ENCODE data around the gene ZBTB22.
A peak's percentile ranks its signal among the peaks of the same experiment; 100 is the strongest.
"Not testable (repeated sequence)": the region's sequence is repeated elsewhere in the genome, so short reads cannot be mapped to it uniquely, and the experiment has no call there.

ZBTB22 gene, protein sequence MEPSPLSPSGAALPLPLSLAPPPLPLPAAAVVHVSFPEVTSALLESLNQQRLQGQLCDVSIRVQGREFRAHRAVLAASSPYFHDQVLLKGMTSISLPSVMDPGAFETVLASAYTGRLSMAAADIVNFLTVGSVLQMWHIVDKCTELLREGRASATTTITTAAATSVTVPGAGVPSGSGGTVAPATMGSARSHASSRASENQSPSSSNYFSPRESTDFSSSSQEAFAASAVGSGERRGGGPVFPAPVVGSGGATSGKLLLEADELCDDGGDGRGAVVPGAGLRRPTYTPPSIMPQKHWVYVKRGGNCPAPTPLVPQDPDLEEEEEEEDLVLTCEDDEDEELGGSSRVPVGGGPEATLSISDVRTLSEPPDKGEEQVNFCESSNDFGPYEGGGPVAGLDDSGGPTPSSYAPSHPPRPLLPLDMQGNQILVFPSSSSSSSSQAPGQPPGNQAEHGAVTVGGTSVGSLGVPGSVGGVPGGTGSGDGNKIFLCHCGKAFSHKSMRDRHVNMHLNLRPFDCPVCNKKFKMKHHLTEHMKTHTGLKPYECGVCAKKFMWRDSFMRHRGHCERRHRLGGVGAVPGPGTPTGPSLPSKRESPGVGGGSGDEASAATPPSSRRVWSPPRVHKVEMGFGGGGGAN

GRCh38 chr6:33317669-33318425 lies at the start of gene ZBTB22:
Gene ZBTB22 (minus strand): TSS chr6:33317744. CDS start chr6:33316916, 828 bp downstream.
- DNase-seq, result peak; percentile 99

DNA sequence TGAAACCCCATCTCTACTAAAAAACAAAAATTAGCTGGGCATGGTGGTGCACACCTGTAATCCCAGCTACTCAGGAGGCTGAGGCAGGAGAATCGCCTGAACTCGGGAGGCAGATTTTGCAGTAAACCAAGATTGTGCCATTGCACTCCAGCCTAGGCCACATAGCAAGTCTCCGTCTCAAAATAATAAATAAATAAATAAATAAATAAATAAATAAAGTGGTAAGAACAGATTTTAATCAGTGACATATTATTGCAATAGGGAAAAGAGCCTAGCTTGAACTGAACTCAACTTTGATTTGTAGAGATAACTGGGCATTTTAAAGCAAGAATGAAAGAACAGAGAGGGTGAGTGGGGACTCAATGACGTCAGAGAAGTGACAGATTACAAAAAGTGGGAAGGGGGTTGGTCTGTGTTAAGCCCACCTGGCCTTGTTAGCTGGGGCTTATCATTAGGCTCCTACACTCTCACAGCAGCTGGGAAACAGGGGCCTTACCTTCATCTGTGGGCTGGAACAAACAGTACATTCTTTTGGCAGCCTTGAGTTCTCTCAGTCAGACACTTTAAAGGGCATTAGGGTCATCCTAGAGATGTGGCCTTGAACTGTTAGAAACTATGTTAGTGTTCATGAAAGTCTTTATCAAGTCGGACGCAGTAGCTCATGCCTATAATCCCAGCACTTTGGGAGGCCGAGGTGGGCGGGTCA lies 49.6 kb upstream of the ZBTB22 start:
- DNase-seq, result no peak

- peak; percentile 58 for DNase-seq
Observed at GRCh38 chr6:33365206-33365971, 47.8 kb upstream of the ZBTB22 start.

- peak; percentile 87 for DNase-seq
Observed at GRCh38 chr6:33364475-33365205, 47.1 kb upstream of the ZBTB22 start.

- DNase-seq, result not testable (repeated sequence)
Observed at GRCh38 chr6:33363486-33363885, 45.9 kb upstream of the ZBTB22 start.

DNA sequence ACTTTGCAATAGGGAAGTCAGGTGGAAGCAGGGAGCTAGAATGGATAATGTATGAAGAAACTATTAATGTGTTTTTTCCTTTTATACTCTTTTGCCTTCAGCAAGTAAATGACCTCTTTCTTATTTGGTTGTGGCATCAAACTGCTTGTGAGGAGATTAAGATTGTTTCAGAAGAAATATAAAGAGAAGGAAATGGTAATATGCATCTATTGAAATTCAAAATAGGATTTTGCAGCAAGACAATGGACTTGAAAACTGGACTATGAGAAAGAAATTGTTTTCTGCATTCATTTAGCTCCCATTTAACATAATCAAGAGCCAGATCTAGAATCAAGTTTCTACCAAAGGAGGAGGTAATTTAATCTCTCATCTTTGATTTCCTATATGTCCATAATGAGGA lies 41.8 kb upstream of the ZBTB22 start:
- no peak for DNase-seq

DNA sequence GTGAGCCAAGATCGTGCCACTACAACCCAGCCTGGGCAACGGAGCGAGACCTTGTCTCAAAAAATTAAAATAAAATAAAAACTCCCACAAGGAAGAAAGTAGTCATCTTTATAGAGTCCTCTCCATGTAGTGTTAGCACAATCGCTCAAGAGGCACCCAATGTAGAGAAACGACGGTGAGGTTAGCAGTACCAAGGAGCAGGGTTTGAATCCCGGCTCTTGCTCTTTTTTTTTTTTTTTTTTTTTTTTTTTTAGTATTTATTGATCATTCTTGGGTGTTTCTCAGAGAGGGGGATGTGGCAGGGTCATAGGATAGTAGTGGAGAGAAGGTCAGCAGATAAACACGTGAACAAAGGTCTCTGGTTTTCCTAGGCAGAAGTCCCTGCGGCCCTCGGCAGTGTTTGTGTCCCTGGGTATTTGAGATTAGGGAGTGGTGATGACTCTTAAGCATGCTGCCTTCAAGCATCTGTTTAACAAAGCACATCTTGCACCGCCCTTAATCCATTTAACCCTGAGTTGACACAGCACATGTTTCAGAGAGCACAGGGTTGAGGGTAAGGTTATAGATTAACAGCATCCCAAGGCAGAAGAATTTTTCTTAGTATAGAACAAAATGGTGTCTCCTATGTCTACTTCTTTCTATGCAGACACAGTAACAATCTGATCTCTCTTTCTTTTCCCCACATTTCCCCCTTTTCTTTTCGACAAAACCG lies 39.8 kb upstream of the ZBTB22 start:
- DNase-seq, result not testable (repeated sequence)

- no peak for DNase-seq
Observed at GRCh38 chr6:33356295-33356694, 38.8 kb upstream of the ZBTB22 start.

- DNase-seq, result not testable (repeated sequence)
Observed at GRCh38 chr6:33355860-33356259, 38.3 kb upstream of the ZBTB22 start.

- no peak for DNase-seq
Observed at GRCh38 chr6:33347816-33348215, 30.3 kb upstream of the ZBTB22 start.

- DNase-seq, result not testable (repeated sequence)
Observed at GRCh38 chr6:33346972-33347371, 29.4 kb upstream of the ZBTB22 start.

GRCh38 chr6:33344701-33345697 lies 27.5 kb upstream of the ZBTB22 start:
- peak; percentile 93 for DNase-seq

DNA sequence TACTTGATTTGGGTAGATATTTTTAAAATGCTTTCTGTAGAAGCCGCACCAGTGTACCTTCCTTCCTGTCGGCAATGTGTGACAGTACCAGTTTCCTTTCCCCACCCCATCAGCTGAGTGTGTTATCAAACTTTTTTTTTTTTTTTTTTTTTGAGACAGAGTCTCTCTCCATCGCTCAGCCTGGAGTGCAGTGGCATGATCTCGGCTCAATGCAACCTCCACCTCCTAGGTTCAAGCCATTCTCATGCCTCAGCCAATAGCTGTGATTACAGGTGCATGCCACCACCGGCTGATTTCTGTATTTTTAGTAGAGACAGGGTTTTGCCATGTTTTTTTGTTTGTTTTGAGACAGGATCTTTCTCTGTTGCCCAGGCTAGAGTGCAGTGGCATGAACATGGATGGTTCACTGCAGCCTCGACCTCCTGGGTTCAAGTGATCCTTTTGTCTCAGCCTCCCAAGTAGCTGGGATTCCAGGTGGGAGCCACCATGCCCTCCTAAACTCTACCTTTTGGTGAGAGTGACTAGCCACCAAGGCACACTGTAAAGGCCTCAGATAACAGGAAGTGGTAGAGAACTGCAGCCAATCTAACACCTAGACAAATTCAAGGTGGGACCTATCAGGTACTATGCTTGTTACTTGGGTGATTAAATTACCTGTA lies 26.5 kb upstream of the ZBTB22 start:
- DNase-seq, result no peak

DNA sequence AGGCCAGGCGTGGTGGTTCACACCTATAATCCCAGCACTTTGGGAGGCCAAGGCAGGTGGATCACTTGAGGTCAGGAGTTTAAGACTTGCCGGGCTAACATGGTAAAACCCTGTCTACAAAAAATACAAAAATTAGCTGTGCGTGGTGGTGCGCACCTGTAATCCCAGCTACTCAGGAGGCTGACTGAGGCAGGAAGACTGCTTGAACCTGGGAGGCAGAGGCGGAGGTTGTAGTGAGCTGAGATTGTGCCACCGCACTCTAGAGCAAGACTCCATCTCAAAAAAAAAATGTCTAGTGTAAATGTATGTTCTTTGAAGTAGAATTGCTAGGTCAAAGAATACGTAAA lies 26.0 kb upstream of the ZBTB22 start:
- DNase-seq, result not testable (repeated sequence)

- no peak for DNase-seq
Observed at GRCh38 chr6:33339193-33339592, 21.6 kb upstream of the ZBTB22 start.

DNA sequence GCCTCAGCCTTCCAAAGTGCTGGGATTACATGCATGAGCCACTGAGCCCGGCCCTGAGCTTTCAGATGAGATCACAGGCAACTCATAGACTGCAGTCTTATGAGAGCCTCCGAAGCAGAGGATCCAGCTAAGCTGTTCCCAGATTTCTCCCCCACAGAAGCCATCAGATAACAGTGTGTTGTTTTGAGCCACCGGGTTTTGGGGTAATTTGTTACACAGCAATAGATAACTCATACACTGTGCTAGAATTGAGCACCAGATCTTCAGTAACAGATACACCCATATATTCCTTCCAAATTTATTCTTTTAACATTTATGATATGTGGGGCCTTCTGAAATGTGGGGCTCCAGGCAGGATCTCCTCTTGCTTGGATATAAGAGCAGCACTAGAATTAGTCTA lies 19.0 kb upstream of the ZBTB22 start:
- DNase-seq, result no peak

DNA sequence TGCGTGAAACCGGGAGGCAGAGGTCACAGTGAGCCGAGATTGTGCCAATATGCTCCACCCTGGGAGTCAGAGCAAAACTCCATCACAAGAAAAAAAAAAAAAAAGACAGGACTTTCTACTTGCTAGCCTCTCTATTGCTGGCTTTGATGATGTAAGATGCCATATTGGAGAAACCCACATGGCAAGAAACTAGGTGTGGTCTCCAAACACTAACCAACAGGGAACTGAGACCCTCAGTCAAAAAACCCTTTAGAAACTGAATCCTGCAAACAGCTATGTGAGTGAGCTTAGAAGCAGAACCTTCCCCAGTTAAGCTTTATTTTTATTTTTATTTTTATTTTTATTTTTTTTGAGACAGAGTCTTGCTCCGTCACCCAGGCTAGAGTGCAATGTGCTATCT lies 18.4 kb upstream of the ZBTB22 start:
- DNase-seq, result no peak

- DNase-seq, result no peak
Observed at GRCh38 chr6:33333666-33334065, 16.1 kb upstream of the ZBTB22 start.

- DNase-seq, result no peak
Observed at GRCh38 chr6:33330736-33331135, 13.2 kb upstream of the ZBTB22 start.
